ENCODE measurements around the gene TNNC1. TPM values are rescaled to one million over a fixed set of nuclear protein-coding genes. Genes with fewer than 3 reads are reported as not detected.

The TNNC1 gene
- total and polyA plus RNA-seq, 3 donors from 2014 or later, result 11.3 to 91.7 (median 23.2) TPM

DNA sequence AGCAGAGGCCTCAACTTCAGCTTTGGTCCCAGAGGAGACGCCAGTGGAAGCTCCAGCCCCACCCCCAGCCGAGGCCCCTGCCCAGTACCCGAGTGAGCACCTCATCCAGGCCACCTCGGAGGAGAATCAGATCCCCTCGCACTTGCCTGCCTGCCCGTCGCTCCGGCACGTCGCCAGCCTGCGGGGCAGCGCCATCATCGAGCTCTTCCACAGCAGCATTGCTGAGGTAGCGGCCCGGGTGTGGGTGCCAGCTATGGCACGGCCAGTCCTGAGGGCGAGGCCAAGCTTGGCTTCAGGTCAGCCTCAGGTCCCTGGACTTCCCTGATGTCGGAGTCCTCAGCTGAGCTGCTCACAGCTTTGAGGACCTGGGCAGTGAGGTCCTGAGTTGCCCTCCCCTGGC, 35.6 kb upstream of the TNNC1 start:
- peak overlapping the region; percentile 72 to 81 for H3K27ac ChIP-seq

GRCh38 chr3:52488746-52489145, 34.9 kb upstream of the TNNC1 start:
- intact Hi-C loops (cut with DNase I; ENCODE audit: low total_unique reads), result loop anchor here (5.0 kb wide), 1 partner anchor 49 kb away; the partner anchor contains the start of gene UQCC5
- Histone ChIP-seq H3K27me3 (no peaks in the 10 kb centered on the region), H3K36me3 (ENCODE audit: low read depth, missing control alignments) (no peaks in the 10 kb centered on the region), H3K4me1 (peaks cover 73% of the 10 kb centered on the region), H3K9me3 (no peaks in the 10 kb centered on the region), H3K27ac (peak overlapping the region; percentile 44 to 81), H3K4me3 (no peak overlapping the region)
- DNase-seq, result no peak
- 80 to 100% methylated on average over 1 to 3 of the region's 3 CpGs for WGBS, 2 donors
- no peak for TF ChIP-seq POLR2A (IDR thresholded peaks at IDR 0.05)
- TF ChIP-seq, protein P1, sequence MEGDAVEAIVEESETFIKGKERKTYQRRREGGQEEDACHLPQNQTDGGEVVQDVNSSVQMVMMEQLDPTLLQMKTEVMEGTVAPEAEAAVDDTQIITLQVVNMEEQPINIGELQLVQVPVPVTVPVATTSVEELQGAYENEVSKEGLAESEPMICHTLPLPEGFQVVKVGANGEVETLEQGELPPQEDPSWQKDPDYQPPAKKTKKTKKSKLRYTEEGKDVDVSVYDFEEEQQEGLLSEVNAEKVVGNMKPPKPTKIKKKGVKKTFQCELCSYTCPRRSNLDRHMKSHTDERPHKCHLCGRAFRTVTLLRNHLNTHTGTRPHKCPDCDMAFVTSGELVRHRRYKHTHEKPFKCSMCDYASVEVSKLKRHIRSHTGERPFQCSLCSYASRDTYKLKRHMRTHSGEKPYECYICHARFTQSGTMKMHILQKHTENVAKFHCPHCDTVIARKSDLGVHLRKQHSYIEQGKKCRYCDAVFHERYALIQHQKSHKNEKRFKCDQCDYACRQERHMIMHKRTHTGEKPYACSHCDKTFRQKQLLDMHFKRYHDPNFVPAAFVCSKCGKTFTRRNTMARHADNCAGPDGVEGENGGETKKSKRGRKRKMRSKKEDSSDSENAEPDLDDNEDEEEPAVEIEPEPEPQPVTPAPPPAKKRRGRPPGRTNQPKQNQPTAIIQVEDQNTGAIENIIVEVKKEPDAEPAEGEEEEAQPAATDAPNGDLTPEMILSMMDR (IDR thresholded peaks at IDR 0.05), result no peak

More for the DNA sequence above, 35.6 kb upstream of the TNNC1 start:
- Histone ChIP-seq H3K4me1 (peaks cover 75% of the 10 kb centered on the region), H3K27me3 (no peaks in the 10 kb centered on the region), H3K9me3 (no peaks in the 10 kb centered on the region), H3K4me3 (no peak overlapping the region), H3K36me3 (ENCODE audit: low read depth, missing control alignments) (no peaks in the 10 kb centered on the region)
- DNase-seq, result no peak
- 93% methylated on average over 14 of the region's 18 CpGs; no CpG with 5 or more reads in 1 of the 2 donors for WGBS, 2 donors
- intact Hi-C loops (cut with DNase I; ENCODE audit: low total_unique reads), result loop anchor here (5.0 kb wide), 1 partner anchor 48 kb away; the partner anchor contains the start of gene UQCC5
- TF ChIP-seq POLR2A (IDR thresholded peaks at IDR 0.05), result no peak
- TF ChIP-seq, protein P1 (IDR thresholded peaks at IDR 0.05), result no peak

DNA sequence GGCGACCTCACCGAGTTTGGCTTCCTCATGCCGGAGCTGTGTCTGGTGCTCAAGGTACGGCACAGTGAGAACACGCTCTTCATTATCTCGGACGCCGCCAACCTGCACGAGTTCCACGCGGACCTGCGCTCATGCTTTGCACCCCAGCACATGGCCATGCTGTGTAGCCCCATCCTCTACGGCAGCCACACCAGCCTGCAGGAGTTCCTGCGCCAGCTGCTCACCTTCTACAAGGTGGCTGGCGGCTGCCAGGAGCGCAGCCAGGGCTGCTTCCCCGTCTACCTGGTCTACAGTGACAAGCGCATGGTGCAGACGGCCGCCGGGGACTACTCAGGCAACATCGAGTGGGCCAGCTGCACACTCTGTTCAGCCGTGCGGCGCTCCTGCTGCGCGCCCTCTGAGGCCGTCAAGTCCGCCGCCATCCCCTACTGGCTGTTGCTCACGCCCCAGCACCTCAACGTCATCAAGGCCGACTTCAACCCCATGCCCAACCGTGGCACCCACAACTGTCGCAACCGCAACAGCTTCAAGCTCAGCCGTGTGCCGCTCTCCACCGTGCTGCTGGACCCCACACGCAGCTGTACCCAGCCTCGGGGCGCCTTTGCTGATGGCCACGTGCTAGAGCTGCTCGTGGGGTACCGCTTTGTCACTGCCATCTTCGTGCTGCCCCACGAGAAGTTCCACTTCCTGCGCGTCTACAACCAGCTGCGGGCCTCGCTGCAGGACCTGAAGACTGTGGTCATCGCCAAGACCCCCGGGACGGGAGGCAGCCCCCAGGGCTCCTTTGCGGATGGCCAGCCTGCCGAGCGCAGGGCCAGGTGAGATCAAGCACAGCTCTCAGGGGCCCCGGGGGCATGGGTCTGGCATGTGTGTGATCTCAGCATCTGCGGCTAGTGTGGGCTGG, 34.2 kb upstream of the TNNC1 start:
- intact Hi-C loops (cut with DNase I; ENCODE audit: low total_unique reads), result loop anchor here (5.0 kb wide), 1 partner anchor 49 kb away; the partner anchor contains the start of gene UQCC5
- Histone ChIP-seq H3K27me3 (no peaks in the 10 kb centered on the region), H3K36me3 (ENCODE audit: low read depth, missing control alignments) (no peaks in the 10 kb centered on the region), H3K4me1 (peaks cover 74% of the 10 kb centered on the region), H3K4me3 (no peak overlapping the region), H3K9me3 (no peaks in the 10 kb centered on the region), H3K27ac (peak overlapping the region; percentile 44 to 81)
- no peak for TF ChIP-seq POLR2A (IDR thresholded peaks at IDR 0.05)
- TF ChIP-seq, protein P1 (IDR thresholded peaks at IDR 0.05), result no peak
- no peak for DNase-seq
- WGBS, 2 donors, result 94 to 98% methylated on average over 16 to 58 of the region's 59 CpGs

GRCh38 chr3:52487050-52487787, 33.4 kb upstream of the TNNC1 start:
- TF ChIP-seq, protein P1 (IDR thresholded peaks at IDR 0.05), result no peak
- TF ChIP-seq POLR2A (IDR thresholded peaks at IDR 0.05), result no peak
- H3K36me3 ChIP-seq (ENCODE audit: low read depth, missing control alignments), result no peaks in the 10 kb centered on the region
- H3K27me3 ChIP-seq, result no peaks in the 10 kb centered on the region
- peaks cover 78% of the 10 kb centered on the region for H3K4me1 ChIP-seq
- no peaks in the 10 kb centered on the region for H3K9me3 ChIP-seq
- peak overlapping the region; percentile 10 to 86 for H3K27ac ChIP-seq
- H3K4me3 ChIP-seq, result no peak overlapping the region
- no peak for DNase-seq
- 86% methylated on average over 9 to 31 of the region's 31 CpGs for WGBS, 2 donors
- intact Hi-C loops (cut with DNase I; ENCODE audit: low total_unique reads), result loop anchor here (5.0 kb wide), 1 partner anchor 50 kb away; the partner anchor contains the start of gene UQCC5

Measured in testis (tissue), 3 donors.